Spinal cord (tissue), 10 donors: ENCODE results near the gene SLBP. TPM values are rescaled to one million over a fixed set of nuclear protein-coding genes. Genes with fewer than 3 reads are reported as not detected.
"Not testable (repeated sequence)": the region's sequence is repeated elsewhere in the genome, so short reads cannot be mapped to it uniquely, and the experiment has no call there.

Experiments used
- DNase-seq, 6 donors: peaks; one replicate each; pipeline versions ENCODE4 v3.0.0 to v3.0.0-alpha.2; 2013 to 2015; ENCODE audit warnings: low spot score in 6 of 6, low read depth in 4 of 6
- H3K27ac ChIP-seq: one replicate; pipeline ENCODE4 v1.5.1; 2013; ENCODE audit warnings: low read depth, low read length, control low read depth
- H3K27me3 ChIP-seq: one replicate; pipeline ENCODE4 v1.6.1; 2013; ENCODE audit warnings: low read length; ENCODE audit not compliant: control insufficient read depth, insufficient read depth
- H3K36me3 ChIP-seq: one replicate; pipeline ENCODE4 v1.6.1; 2013; ENCODE audit warnings: low read length; ENCODE audit not compliant: control insufficient read depth, insufficient read depth
- H3K4me1 ChIP-seq: one replicate; pipeline ENCODE4 v1.6.1; 2013; ENCODE audit warnings: low read length; ENCODE audit not compliant: control insufficient read depth, insufficient read depth
- H3K4me3 ChIP-seq: one replicate; pipeline ENCODE4 v1.5.1; 2013; ENCODE audit warnings: low read depth, low read length, control low read depth
- H3K9me3 ChIP-seq: one replicate; pipeline ENCODE4 v1.6.1; 2013; ENCODE audit warnings: low read length; ENCODE audit not compliant: control insufficient read depth, insufficient read depth
- WGBS: methylation state at CpG from one replicate; pipeline ENCODE4 v1.1.5; 2013; ENCODE audit warnings: missing lambda C conversion rate; ENCODE audit not compliant: insufficient coverage; 5-methylcytosine and 5-hydroxymethylcytosine counted together
- polyA plus RNA-seq, 2 donors: library from polyadenylated mRNA; unstranded; fragments of 120-200 nt; gene quantifications; one replicate each; pipeline ENCODE4 v1.2.1, GENCODE V29; 2013; ENCODE audit not compliant: insufficient read length in 2 of 2
- total RNA-seq, 2 donors: library from RNA; depleted of rRNA in 1 of 2; stranded (reverse); fragments of 120-200 nt in 1 of 2; fragments of >200 nt in 1 of 2; gene quantifications; one replicate each; pipeline versions ENCODE4 v1.2.3 to v1.2.4, GENCODE V29; 2013 to 2014
- donor health status: healthy.

SLBP gene
- total and polyA plus RNA-seq, 4 donors = 37.0 to 59.9 (median 56.4) TPM

DNA sequence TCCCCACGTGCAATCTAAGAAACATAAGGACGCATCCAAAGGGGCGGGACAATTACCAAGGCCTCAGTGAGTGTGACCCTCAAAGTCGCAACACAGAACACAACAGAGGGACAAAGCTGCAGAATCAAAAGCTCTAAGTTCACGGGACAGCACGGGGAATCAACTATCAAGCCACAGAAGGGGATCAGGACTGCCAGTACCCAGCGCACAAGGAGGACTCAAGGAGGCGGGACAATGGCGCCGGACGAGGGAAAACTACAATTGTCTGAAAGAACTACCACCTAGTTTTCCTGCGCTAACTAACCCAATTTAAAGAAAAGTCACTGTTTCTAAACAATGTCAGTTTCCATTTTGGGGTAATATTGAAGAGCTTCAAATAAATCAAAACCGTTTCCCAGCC lies 29.3 kb downstream of the SLBP start:
- H3K9me3 ChIP-seq = no peaks in the 10 kb centered on the region
- H3K4me1 ChIP-seq = peaks cover 13% of the 10 kb centered on the region
- no peak overlapping the region for H3K4me3 ChIP-seq
- no peaks in the 10 kb centered on the region for H3K27me3 ChIP-seq
- no peak overlapping the region for H3K27ac ChIP-seq
- 71% methylated on average over 9 of the region's 13 CpGs for WGBS
- H3K36me3 ChIP-seq = peaks cover 4% of the 10 kb centered on the region
- DNase-seq = no peak

- Histone ChIP-seq H3K9me3 (no peaks in the 10 kb centered on the region), H3K27me3 (no peaks in the 10 kb centered on the region), H3K4me1 (no peaks in the 10 kb centered on the region), H3K36me3 (peaks cover 3% of the 10 kb centered on the region), H3K27ac (no peak overlapping the region), H3K4me3 (no peak overlapping the region)
- 89% methylated on average over 1 of the region's 5 CpGs for WGBS
- DNase-seq = no peak
Measured at GRCh38 chr4:1678244-1678643, 33.9 kb downstream of the SLBP start.

DNA sequence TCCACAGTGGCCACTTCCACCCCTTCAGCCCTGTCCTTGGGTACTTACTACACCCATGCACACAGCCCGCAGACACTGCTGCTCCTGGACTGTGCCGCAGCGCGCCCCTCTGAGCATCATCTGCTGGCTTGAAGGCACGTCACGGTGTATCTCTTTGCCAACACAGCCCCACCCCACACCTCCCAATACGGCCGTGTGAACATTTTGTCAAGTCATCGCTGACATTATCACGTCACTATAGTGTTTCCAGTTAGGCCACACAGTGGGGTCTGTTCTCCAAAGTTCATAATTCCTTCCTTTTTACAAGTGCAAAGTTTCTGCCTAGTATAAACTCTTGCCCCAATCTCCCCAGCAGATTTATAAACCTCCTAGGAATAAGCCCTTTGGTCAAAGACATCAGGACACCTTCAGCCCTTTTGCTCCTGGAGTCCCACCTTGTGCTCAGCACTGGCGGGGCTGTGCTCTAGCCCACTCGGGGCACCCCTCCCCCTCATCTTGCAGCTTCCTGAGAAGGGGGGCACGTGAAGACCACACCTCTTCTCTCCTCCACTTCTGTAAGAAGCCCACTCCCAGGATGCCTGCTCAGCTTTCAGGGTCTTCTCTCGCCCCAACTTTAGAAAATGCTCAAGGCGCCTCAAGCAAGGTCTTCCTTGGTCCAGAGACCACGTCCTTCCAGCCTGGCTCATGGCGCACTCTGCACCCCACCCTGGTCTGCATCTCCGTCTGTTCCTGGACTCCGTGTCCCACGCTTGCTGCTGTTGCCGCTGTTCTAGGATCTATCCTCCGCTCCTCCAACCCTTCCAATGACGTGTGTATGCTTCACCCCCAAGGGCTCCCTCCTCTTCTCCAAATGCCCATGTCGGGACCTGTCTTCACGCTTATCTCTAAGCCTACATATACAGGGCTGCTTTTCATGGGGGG lies 35.3 kb downstream of the SLBP start:
- no peaks in the 10 kb centered on the region for H3K27me3 ChIP-seq
- no peaks in the 10 kb centered on the region for H3K9me3 ChIP-seq
- no peak for DNase-seq
- no peaks in the 10 kb centered on the region for H3K4me1 ChIP-seq
- no peak overlapping the region for H3K4me3 ChIP-seq
- 84% methylated on average over 21 of the region's 25 CpGs for WGBS
- peaks cover 3% of the 10 kb centered on the region for H3K36me3 ChIP-seq
- H3K27ac ChIP-seq = no peak overlapping the region

DNA sequence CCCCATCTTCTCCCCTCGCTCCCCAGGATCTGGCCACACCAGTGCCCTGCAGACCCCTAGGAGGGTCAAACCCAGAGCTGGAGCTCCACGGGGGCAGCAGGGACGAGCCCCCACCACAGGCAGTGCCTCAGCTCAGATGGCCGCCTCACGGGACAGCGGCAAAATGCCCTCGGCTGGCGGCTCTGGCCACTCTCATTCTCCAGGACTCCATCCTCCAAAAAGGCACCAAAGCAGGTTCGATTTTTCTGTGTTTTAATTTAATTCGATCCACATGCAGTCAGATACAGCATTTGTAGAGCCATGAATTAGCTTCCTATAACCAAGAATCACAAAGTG lies 36.3 kb downstream of the SLBP start:
- 78% methylated on average over 10 of the region's 10 CpGs for WGBS
- H3K36me3 ChIP-seq = peaks cover 6% of the 10 kb centered on the region

GRCh38 chr4:1675136-1675801 lies 36.9 kb downstream of the SLBP start:
- DNase-seq = no peak
- no peaks in the 10 kb centered on the region for H3K9me3 ChIP-seq
- 79% methylated on average over 18 of the region's 19 CpGs for WGBS
- no peaks in the 10 kb centered on the region for H3K27me3 ChIP-seq
- H3K36me3 ChIP-seq = peaks cover 8% of the 10 kb centered on the region
- H3K4me3 ChIP-seq = no peak overlapping the region
- H3K4me1 ChIP-seq = no peaks in the 10 kb centered on the region
- H3K27ac ChIP-seq = no peak overlapping the region

More for the DNA sequence above, 36.3 kb downstream of the SLBP start:
- no peaks in the 10 kb centered on the region for H3K4me1 ChIP-seq
- no peak for DNase-seq
- H3K27ac ChIP-seq = no peak overlapping the region
- H3K27me3 ChIP-seq = no peaks in the 10 kb centered on the region
- no peaks in the 10 kb centered on the region for H3K9me3 ChIP-seq
- H3K4me3 ChIP-seq = no peak overlapping the region

DNA sequence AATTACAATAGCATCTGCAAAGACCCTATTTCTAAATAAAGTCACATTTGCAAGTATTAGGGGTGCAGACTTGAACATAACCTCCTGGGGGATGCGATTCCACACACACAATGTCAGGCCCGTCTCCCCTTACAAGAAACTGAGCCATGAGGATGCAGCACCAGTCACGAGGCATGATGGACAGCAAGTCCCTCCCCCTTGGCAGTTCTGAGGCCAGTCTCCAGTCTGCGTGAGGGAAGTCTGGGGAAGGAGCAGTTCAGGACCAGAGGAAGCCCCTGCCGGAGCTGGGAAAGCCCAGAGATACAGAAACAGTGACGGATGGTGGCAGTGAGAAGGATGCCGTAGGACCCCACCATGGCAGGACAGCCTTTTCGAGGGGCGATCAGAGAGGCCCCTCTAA lies 37.4 kb downstream of the SLBP start:
- peaks cover 13% of the 10 kb centered on the region for H3K36me3 ChIP-seq
- no peak for DNase-seq
- H3K27me3 ChIP-seq = no peaks in the 10 kb centered on the region
- no peaks in the 10 kb centered on the region for H3K4me1 ChIP-seq
- H3K9me3 ChIP-seq = no peaks in the 10 kb centered on the region
- WGBS = 62% methylated on average over 9 of the region's 9 CpGs
- no peak overlapping the region for H3K4me3 ChIP-seq
- no peak overlapping the region for H3K27ac ChIP-seq

DNA sequence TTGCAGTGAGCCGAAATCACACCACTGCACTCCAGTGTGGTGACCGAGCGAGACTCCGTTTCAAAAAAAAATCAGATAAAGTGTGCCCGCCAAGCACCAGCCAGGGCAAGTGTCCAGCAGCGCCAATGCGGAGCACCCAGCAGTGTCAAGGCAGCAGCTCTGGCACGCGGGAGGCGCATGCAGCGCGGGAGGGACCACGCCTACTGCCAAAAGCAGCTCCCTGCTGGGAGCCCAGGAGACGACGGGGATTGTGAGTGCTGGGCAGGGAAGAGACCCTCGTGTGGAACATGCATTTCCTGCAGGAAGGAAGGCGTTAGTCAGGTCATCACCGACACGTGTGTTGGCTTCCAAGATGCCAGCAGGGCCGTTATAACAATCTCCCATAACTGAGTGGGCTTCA lies 38.4 kb downstream of the SLBP start:
- no peak for DNase-seq
- H3K4me1 ChIP-seq = no peaks in the 10 kb centered on the region
- H3K36me3 ChIP-seq = peaks cover 14% of the 10 kb centered on the region
- 81% methylated on average over 16 of the region's 20 CpGs for WGBS
- no peak overlapping the region for H3K4me3 ChIP-seq
- H3K27me3 ChIP-seq = no peaks in the 10 kb centered on the region
- no peak overlapping the region for H3K27ac ChIP-seq
- no peaks in the 10 kb centered on the region for H3K9me3 ChIP-seq

DNA sequence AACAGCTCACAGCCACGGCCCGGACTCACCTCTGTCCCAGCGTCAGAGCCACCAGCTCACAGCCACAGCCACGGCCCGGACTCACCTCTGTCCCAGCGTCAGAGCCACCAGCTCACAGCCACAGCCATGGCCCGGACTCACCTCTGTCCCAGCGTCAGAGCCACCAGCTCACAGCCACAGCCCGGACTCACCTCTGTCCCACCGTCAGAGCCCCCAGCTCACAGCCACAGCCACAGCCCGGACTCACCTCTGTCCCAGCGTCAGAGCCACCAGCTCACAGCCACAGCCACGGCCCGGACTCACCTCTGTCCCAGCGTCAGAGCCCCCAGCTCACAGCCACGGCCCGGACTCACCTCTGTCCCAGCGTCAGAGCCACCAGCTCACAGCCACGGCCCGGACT lies 41.1 kb downstream of the SLBP start:
- DNase-seq, H3K4me1 ChIP-seq, H3K4me3 ChIP-seq, H3K9me3 ChIP-seq, H3K27me3 ChIP-seq, H3K27ac ChIP-seq: not testable (repeated sequence)
- 93% methylated on average over 14 of the region's 20 CpGs for WGBS
- H3K36me3 ChIP-seq = peaks cover 26% of the 10 kb centered on the region

DNA sequence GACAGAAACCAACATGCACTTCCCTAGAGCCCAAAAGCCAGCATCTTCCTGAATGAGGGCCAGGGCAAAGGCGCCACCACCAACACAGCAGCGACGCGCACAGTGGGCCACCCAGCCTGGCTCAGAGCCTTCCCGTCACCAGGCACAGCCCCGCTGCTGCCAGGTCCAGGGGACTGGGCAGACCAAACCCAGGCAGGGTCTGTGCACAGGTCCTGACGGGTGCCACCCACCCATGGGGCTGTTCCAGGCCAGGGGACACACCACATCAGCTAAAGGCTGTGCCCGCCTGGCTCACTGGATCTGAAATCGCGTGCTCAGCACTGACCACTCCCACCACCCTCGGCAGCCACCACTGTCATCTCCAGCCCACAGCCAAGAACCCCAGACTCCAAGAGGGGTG lies 41.8 kb downstream of the SLBP start:
- Histone ChIP-seq H3K4me3 (no peak overlapping the region), H3K4me1 (no peaks in the 10 kb centered on the region), H3K36me3 (peaks cover 26% of the 10 kb centered on the region), H3K9me3 (no peaks in the 10 kb centered on the region), H3K27me3 (no peaks in the 10 kb centered on the region), H3K27ac (no peak overlapping the region)
- WGBS = 89% methylated on average over 11 of the region's 11 CpGs
- no peak for DNase-seq

- H3K27ac ChIP-seq = no peak overlapping the region
- H3K4me1 ChIP-seq = no peaks in the 10 kb centered on the region
- H3K4me3 ChIP-seq = no peak overlapping the region
- peaks cover 26% of the 10 kb centered on the region for H3K36me3 ChIP-seq
- H3K27me3 ChIP-seq = no peaks in the 10 kb centered on the region
- DNase-seq = no peak
- WGBS = 95% methylated on average over 20 of the region's 21 CpGs
- H3K9me3 ChIP-seq = no peaks in the 10 kb centered on the region
Measured at GRCh38 chr4:1669850-1670249, 42.3 kb downstream of the SLBP start.
